NCI-H2081 (cell line): ENCODE results near the gene LRRC4B.
"Not testable (repeated sequence)": the region's sequence is repeated elsewhere in the genome, so short reads cannot be mapped to it uniquely, and the experiment has no call there.

Source experiments
- DNase-seq, 2 experiments: peaks; one replicate each; lab custom pipeline; 2025; lab: John Stamatoyannopoulos, UW

Gene LRRC4B

GRCh38 chr19:50553134-50553703 is 15.0 kb downstream of the LRRC4B start:
- no peak for DNase-seq

- no peak for DNase-seq
Measured at GRCh38 chr19:50552540-50552939, 15.7 kb downstream of the LRRC4B start.

- no peak for DNase-seq
Measured at GRCh38 chr19:50551715-50552187, 16.5 kb downstream of the LRRC4B start.

GRCh38 chr19:50551034-50551714 is 17.1 kb downstream of the LRRC4B start:
- DNase-seq: no peak

- no peak for DNase-seq
Measured at GRCh38 chr19:50550594-50550966, 17.7 kb downstream of the LRRC4B start.

GRCh38 chr19:50549927-50550593 is 18.2 kb downstream of the LRRC4B start:
- DNase-seq: no peak

GRCh38 chr19:50549059-50549926 is 18.9 kb downstream of the LRRC4B start:
- DNase-seq: no peak

- DNase-seq: no peak
Measured at GRCh38 chr19:50548191-50549058, 19.8 kb downstream of the LRRC4B start.

GRCh38 chr19:50547385-50548190 is 20.6 kb downstream of the LRRC4B start:
- no peak for DNase-seq

- DNase-seq: no peak
Measured at GRCh38 chr19:50546527-50547221, 21.6 kb downstream of the LRRC4B start.

- DNase-seq: no peak
Measured at GRCh38 chr19:50542943-50543342, 25.3 kb downstream of the LRRC4B start.

GRCh38 chr19:50537769-50538230 is 30.4 kb downstream of the LRRC4B start:
- DNase-seq: peak; percentile 46 to 67

- no peak for DNase-seq
Measured at GRCh38 chr19:50537306-50537685, 30.9 kb downstream of the LRRC4B start.

GRCh38 chr19:50536662-50537305 is 31.5 kb downstream of the LRRC4B start:
- no peak for DNase-seq

GRCh38 chr19:50535672-50536187 is 32.5 kb downstream of the LRRC4B start:
- DNase-seq: no peak

GRCh38 chr19:50534478-50534877 is 33.8 kb downstream of the LRRC4B start:
- DNase-seq: no peak

- DNase-seq: no peak
Measured at GRCh38 chr19:50532952-50533351, 35.3 kb downstream of the LRRC4B start.

- DNase-seq: no peak
Measured at GRCh38 chr19:50531171-50531612, 37.0 kb downstream of the LRRC4B start.

- not testable (repeated sequence) for DNase-seq
Measured at GRCh38 chr19:50528052-50528451, 40.2 kb downstream of the LRRC4B start.
